Measurements from ENCODE around the gene UACA. TPM values are rescaled to one million over a fixed set of nuclear protein-coding genes. Genes with fewer than 3 reads are reported as not detected.

UACA gene
- total RNA-seq, 1 experiment from 2014 or later = 38.0 TPM

DNA sequence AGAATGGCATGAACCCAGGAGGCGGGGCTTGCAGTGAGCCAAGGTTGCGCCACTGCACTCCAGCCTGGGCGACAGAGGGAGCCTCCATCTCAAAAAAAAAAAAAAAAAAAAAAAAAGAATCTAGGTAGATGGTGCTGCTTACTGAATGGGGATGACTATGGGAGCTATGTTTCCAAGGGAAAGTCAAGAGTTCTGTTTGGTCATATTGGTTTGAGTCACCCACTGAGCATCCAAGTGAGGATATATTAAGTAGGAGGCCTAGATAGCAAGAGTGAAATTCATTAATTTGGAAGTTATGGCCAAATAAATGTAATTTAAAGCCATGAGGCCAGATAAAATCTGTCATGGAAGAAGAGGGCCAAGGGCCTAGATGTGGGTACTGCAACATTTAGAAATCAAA, 9.0 kb upstream of the UACA start:
- no peak overlapping the region for H2AK5ac ChIP-seq (ENCODE audit: insufficient read length, low read length)
- no peak overlapping the region for H3T11ph ChIP-seq (ENCODE audit: low read length)
- no CpG with 5 or more reads among the region's 3 CpGs for WGBS (ENCODE audit: extremely low coverage, insufficient read length, low lambda C conversion rate)
- Mint-ChIP-seq H3K27me3 (ENCODE audit: low read depth) (no peaks in the 10 kb centered on the region; the same call in 1 of the 2 replicates), H3K36me3 (ENCODE audit: insufficient read depth in 1 of 3, low read depth in 3 of 3) (no peaks in the 10 kb centered on the region), H3K4me1 (0 out of 4 replicates have a peak, but pooled peaks cover 0 to 3% of the 10 kb centered on the region in 2 experiments), H3K4me3 (no peak overlapping the region), H3K9me3 (no peaks in the 10 kb centered on the region; a peak in 1 of 5 replicates), H3K27ac (no peak overlapping the region)
- no peak overlapping the region for H3K18ac ChIP-seq (ENCODE audit: insufficient read length, low read depth, low read length)
- no peak for DNase-seq
- H3K9ac ChIP-seq (ENCODE audit: extremely low read depth, insufficient read length, low read length) = no peak overlapping the region
- H2AFZ ChIP-seq (ENCODE audit: low read length) = no peak overlapping the region
- no peak overlapping the region for H3K27ac ChIP-seq (ENCODE audit: insufficient read length, low read depth, low read length)
- no peak overlapping the region for H3K14ac ChIP-seq (ENCODE audit: insufficient read depth, low read length)
- no peaks in the 10 kb centered on the region for H3K9me3 ChIP-seq (ENCODE audit: control insufficient read depth, low read depth, low read length)
- no peaks in the 10 kb centered on the region for H3K27me3 ChIP-seq (ENCODE audit: insufficient read depth, low read length)
- H2BK15ac ChIP-seq (ENCODE audit: low read depth, low read length) = no peak overlapping the region
- no peak overlapping the region for H3K23ac ChIP-seq (ENCODE audit: insufficient read length, low read depth, low read length)
- no peak overlapping the region for H3K56ac ChIP-seq (ENCODE audit: insufficient read length, low read depth, low read length)
- H4K5ac ChIP-seq (ENCODE audit: insufficient read length, low read depth, low read length) = no peak overlapping the region
- no peaks in the 10 kb centered on the region for H3K23me2 ChIP-seq (ENCODE audit: insufficient read length, low read depth, low read length, poor library complexity, severe bottlenecking)
- no peak overlapping the region for H3K4ac ChIP-seq (ENCODE audit: low read depth, low read length)
- no peak overlapping the region for H2BK20ac ChIP-seq (ENCODE audit: low read depth, low read length, poor library complexity, severe bottlenecking)
- H3K4me2 ChIP-seq (ENCODE audit: insufficient read depth, insufficient read length, low read length) = no peak overlapping the region
- no peak overlapping the region for H2BK12ac ChIP-seq (ENCODE audit: insufficient read length, low read depth, low read length)
- TF ChIP-seq, protein P1, sequence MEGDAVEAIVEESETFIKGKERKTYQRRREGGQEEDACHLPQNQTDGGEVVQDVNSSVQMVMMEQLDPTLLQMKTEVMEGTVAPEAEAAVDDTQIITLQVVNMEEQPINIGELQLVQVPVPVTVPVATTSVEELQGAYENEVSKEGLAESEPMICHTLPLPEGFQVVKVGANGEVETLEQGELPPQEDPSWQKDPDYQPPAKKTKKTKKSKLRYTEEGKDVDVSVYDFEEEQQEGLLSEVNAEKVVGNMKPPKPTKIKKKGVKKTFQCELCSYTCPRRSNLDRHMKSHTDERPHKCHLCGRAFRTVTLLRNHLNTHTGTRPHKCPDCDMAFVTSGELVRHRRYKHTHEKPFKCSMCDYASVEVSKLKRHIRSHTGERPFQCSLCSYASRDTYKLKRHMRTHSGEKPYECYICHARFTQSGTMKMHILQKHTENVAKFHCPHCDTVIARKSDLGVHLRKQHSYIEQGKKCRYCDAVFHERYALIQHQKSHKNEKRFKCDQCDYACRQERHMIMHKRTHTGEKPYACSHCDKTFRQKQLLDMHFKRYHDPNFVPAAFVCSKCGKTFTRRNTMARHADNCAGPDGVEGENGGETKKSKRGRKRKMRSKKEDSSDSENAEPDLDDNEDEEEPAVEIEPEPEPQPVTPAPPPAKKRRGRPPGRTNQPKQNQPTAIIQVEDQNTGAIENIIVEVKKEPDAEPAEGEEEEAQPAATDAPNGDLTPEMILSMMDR (conservative IDR thresholded peaks at IDR 0.05) = no peak
- H4K20me1 ChIP-seq (ENCODE audit: control insufficient read depth, insufficient read depth, insufficient read length) = no peaks in the 10 kb centered on the region
- no peaks in the 10 kb centered on the region for H3K79me1 ChIP-seq (ENCODE audit: insufficient read depth, low read depth, low read length, poor library complexity, severe bottlenecking)
- no peaks in the 10 kb centered on the region for H3K79me2 ChIP-seq (ENCODE audit: insufficient read depth, low read length)
- no peak overlapping the region for H2BK120ac ChIP-seq (ENCODE audit: low read depth, low read length, poor library complexity, severe bottlenecking)
- no peak overlapping the region for H2BK5ac ChIP-seq (ENCODE audit: insufficient read length, low read length)
- no peak overlapping the region for H4K91ac ChIP-seq (ENCODE audit: insufficient read length, low read depth, low read length)
- no peak overlapping the region for H4K8ac ChIP-seq (replicated peaks; ENCODE audit: insufficient read length, low read depth, low read length)
- H3K4me1 ChIP-seq (ENCODE audit: insufficient read depth, low read length) = no peaks in the 10 kb centered on the region

Measured in H9 (cell line).